A549 (cell line): ENCODE data around the gene PYGO1. TPM values are rescaled to one million over a fixed set of nuclear protein-coding genes. Genes with fewer than 3 reads are reported as not detected.

Source experiments
- ATAC-seq, 2 experiments: fragments of 200-7000 bp in 1 of 2; fragments of >200 bp in 1 of 2; cut with Nextera tagmentation in 1 of 2; cut with Tn5 transposase in 1 of 2; 3 replicates each; pipeline versions ENCODE4 v1.8.0 to v1.9.1; 2018 to 2020; ENCODE audit warnings: mild to moderate bottlenecking in 1 of 2, moderate library complexity in 1 of 2
- CTCF ChIA-PET: fragments of 300-600 bp; sonication (Branson Sonifier 250); formaldehyde crosslinking; extraction: SDS; loops from one replicate; lab custom pipeline; 2021; ENCODE audit warnings: antibody characterized with exemption, inconsistent platforms; lab: Yijun Ruan, JAX
- POLR2A ChIA-PET: fragments of 350-600 bp; formaldehyde crosslinking; extraction: SDS; loops from one replicate; lab custom pipeline; 2021; ENCODE audit warnings: antibody characterized with exemption, inconsistent platforms; lab: Yijun Ruan, JAX
- DNase-seq, 2 experiments: peaks; one replicate each; pipeline versions ENCODE4 v3.0.0 to v3.0.0-alpha.2; 2011 to 2016; ENCODE audit warnings: low read depth in 1 of 2, low spot score in 1 of 2
- FAIRE-seq: peaks from 2 replicates; lab custom pipeline; 2011; peaks lifted over from hg19 to GRCh38; lab: Jason Lieb, UNC
- H3K27ac ChIP-seq, 2 experiments: fragments of >200 bp; sonication (Bioruptor Twin); formaldehyde crosslinking; 3 replicates each; pipeline ENCODE4 v1.5.1; 2016 to 2017
- H3K4me1 ChIP-seq: fragments of >200 bp; sonication (Bioruptor Twin); formaldehyde crosslinking; 3 replicates; pipeline ENCODE4 v1.6.1; 2016
- H3K4me2 ChIP-seq: fragments of >200 bp; sonication (Bioruptor Twin); formaldehyde crosslinking; 3 replicates; pipeline ENCODE4 v1.6.1; 2016
- H3K4me3 ChIP-seq: fragments of >200 bp; sonication (Bioruptor Twin); formaldehyde crosslinking; 3 replicates; pipeline ENCODE4 v1.5.1; 2016
- H3K9me3 ChIP-seq: fragments of >200 bp; sonication (Bioruptor Twin); formaldehyde crosslinking; 3 replicates; pipeline ENCODE4 v1.6.1; 2016
- CBX2 ChIP-seq: fragments of 200-600 bp; sonication (generic); IDR thresholded peaks from 2 replicates; pipeline ENCODE4 v1.6.1; 2016; ENCODE audit warnings: low read depth, mild to moderate bottlenecking, borderline replicate concordance
- CEBPB ChIP-seq, 2 experiments: fragments of >200 bp in 1 of 2; sonication (Bioruptor Twin) in 1 of 2; formaldehyde crosslinking in 1 of 2; IDR thresholded peaks; 2 replicates each; pipeline ENCODE4 v1.6.1; 2012 to 2016
- CHD4 ChIP-seq: fragments of 200-600 bp; sonication (generic); IDR thresholded peaks from 2 replicates; pipeline ENCODE4 v1.6.1; 2016; ENCODE audit warnings: antibody characterized with exemption, mild to moderate bottlenecking, borderline replicate concordance
- CTCF ChIP-seq: fragments of >200 bp; sonication (Bioruptor Twin); formaldehyde crosslinking; IDR thresholded peaks from 3 replicates; pipeline ENCODE4 v1.5.1; 2016
- HMGXB4 ChIP-seq: fragments of 250-450 bp; sonication (Bioruptor Pico); IDR thresholded peaks from 2 replicates; pipeline ENCODE4 v1.5.0; 2021; ENCODE audit warnings: mild to moderate bottlenecking, moderate library complexity, borderline replicate concordance
- JUN ChIP-seq, 2 experiments: fragments of >200 bp; sonication (Bioruptor Twin); formaldehyde crosslinking; IDR thresholded peaks; 2 replicates in 1 of 2; 3 replicates in 1 of 2; pipeline ENCODE4 v1.6.1; 2016 to 2017
- MAFK ChIP-seq: fragments of 450-650 bp; IDR thresholded peaks from 2 replicates; pipeline ENCODE4 v1.6.1; 2014; ENCODE audit not compliant: partially characterized antibody
- MAZ ChIP-seq: fragments of 150-350 bp; IDR thresholded peaks from 2 replicates; pipeline ENCODE4 v1.6.1; 2014; ENCODE audit warnings: antibody characterized with exemption, low read depth, low read length, borderline replicate concordance
- MYC ChIP-seq: IDR thresholded peaks from 2 replicates; pipeline ENCODE4 v1.6.1; 2012; ENCODE audit warnings: mild to moderate bottlenecking, inconsistent platforms, low read length, improper control_type of control experiment, borderline replicate concordance
- RAD21 ChIP-seq, 2 experiments: fragments of >200 bp in 1 of 2; sonication (Bioruptor Twin) in 1 of 2; formaldehyde crosslinking in 1 of 2; IDR thresholded peaks in 1 of 2; conservative IDR thresholded peaks in 1 of 2; 2 replicates in 1 of 2; 3 replicates in 1 of 2; pipeline ENCODE4 v1.6.1; 2012 to 2018; ENCODE audit warnings: inconsistent platforms in 1 of 2
- REST ChIP-seq: fragments of 200-600 bp; sonication (generic); IDR thresholded peaks from 2 replicates; pipeline ENCODE4 v1.6.1; 2016; ENCODE audit warnings: antibody characterized with exemption, mild to moderate bottlenecking, moderate library complexity
- RNF2 ChIP-seq: fragments of 200-600 bp; sonication (generic); IDR thresholded peaks from 2 replicates; pipeline ENCODE4 v1.6.1; 2016; ENCODE audit warnings: low read depth, mild to moderate bottlenecking, antibody characterized with exemption, moderate library complexity, borderline replicate concordance
- TP53 ChIP-seq: fragments of 250-450 bp; sonication (Bioruptor Pico); IDR thresholded peaks from 2 replicates; pipeline ENCODE4 v1.5.0; 2021; ENCODE audit warnings: mild to moderate bottlenecking, moderate library complexity
- WGBS: methylation state at CpG from one replicate; pipeline ENCODE4 v1.1.6; 2017; ENCODE audit errors: missing lambda C conversion rate; 5-methylcytosine and 5-hydroxymethylcytosine counted together
- polyA plus RNA-seq, 4 experiments: library from polyadenylated mRNA; depleted of rRNA in 3 of 4; stranded (reverse); fragments of >200 nt; fragmentation: RNase III in 1 of 4; extraction: RNeasy Plus Mini Kit Qiagen cat#74134 plus additional on column Dnase treatment in 1 of 4; gene quantifications; 2 replicates in 3 of 4; 3 replicates in 1 of 4; pipeline ENCODE4 v1.2.3, GENCODE V29; 2011 to 2017

Gene PYGO1
- polyA plus RNA-seq, 2 of the 4 experiments (the other 2 are of a cell fraction), result 6.6 to 13.9 TPM

GRCh38 chr15:55588070-55588814 lies at the start of gene PYGO1 (continued):
- TF ChIP-seq HMGXB4 (CRISPR knock-in tag) (no peak), MAZ (0 out of 2 replicates have a peak, but pooled peaks have one; percentile 11), CHD4 (no peak), MAFK (no peak), TP53 (CRISPR knock-in tag) (peak; percentile 73; the same call in 1 of the 2 replicates)
- TF ChIP-seq, all 56 proteins: peak for 8

- no peak for DNase-seq
- Histone ChIP-seq H3K9me3 (no peaks in the 10 kb centered on the region), H3K27ac (no peak overlapping the region), H3K4me3 (no peak overlapping the region), H3K4me1 (peaks cover 4% of the 10 kb centered on the region; the same call in 1 of the 3 replicates), H3K4me2 (no peak overlapping the region)
- ChIA-PET POLR2A (no interaction called here), CTCF (interaction anchor here (0.7 to 2.7 kb wide), 2 partner anchors 11 to 75 kb away, joined by 3 to 15 read pairs; no protein-coding TSS in a partner anchor)
- no peak for TF ChIP-seq CEBPB (IDR thresholded peaks at IDR 0.05)
- no peak for TF ChIP-seq CBX2
- no peak for TF ChIP-seq REST
- no peak for TF ChIP-seq JUN (IDR thresholded peaks at IDR 0.05)
- TF ChIP-seq HMGXB4 (CRISPR knock-in tag), result no peak
- no peak for TF ChIP-seq CTCF
- TF ChIP-seq MYC, result no peak
- TF ChIP-seq RAD21 (conservative IDR thresholded peaks at IDR 0.05 in 1 of 2, IDR thresholded peaks at IDR 0.05 in 1 of 2), result no peak
- TF ChIP-seq RNF2, result no peak
- WGBS, result 90% methylated on average over 3 of the region's 3 CpGs
- ATAC-seq, result no peak
- no peak for FAIRE-seq
These were observed 48.9 kb upstream of the PYGO1 start for GRCh38 chr15:55637086-55637485.
